Ammon's horn (tissue), 1 donor: Measurements from ENCODE around the gene LARGE1.

Experiments used
- DNase-seq: peaks from one replicate; pipeline ENCODE4 v3.0.0-alpha.2; 2016; ENCODE audit warnings: low spot score

Gene LARGE1

DNA sequence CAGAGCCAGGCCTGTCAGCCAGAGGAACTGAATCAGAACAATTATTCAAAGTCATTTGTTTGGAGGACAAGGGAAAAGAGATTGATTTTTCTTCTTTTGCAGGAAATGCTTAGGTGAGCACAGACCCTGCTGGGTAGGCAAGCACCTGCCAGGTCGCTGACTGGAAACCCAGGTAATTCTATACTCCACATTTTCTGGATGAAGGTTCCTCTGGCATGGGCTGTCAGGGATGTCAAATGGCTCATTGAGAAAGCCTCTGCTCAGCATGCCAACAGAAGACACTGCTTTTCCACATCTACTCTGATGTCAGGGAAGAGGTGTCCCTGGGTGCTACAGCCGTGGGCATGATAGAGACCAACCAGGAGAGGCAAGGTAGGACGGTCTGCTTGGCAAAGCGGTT, 695.4 kb downstream of the LARGE1 start:
- DNase-seq = no peak
